KMS-11 (cell line): ENCODE results near the gene TSPAN18.

Source experiments
- H2AFZ ChIP-seq: fragments of 200-600 bp; sonication (generic); 2 replicates; pipeline ENCODE4 v1.6.1; 2016; ENCODE audit warnings: antibody characterized with exemption, mixed run types, low read depth
- H3K27ac ChIP-seq: fragments of 200-600 bp; sonication (generic); 2 replicates; pipeline ENCODE4 v1.6.1; 2016; ENCODE audit warnings: mild to moderate bottlenecking, mixed run types
- H3K27me3 ChIP-seq: fragments of 200-600 bp; sonication (generic); 2 replicates; pipeline ENCODE4 v1.6.1; 2017; ENCODE audit warnings: mild to moderate bottlenecking, low read depth, mixed run types, moderate library complexity; ENCODE audit not compliant: insufficient read depth
- H3K36me3 ChIP-seq: fragments of 200-600 bp; sonication (generic); 2 replicates; pipeline ENCODE4 v1.6.1; 2017; ENCODE audit warnings: mild to moderate bottlenecking, mixed run types; ENCODE audit not compliant: insufficient read depth
- H3K4me1 ChIP-seq: fragments of 200-600 bp; sonication (generic); 2 replicates; pipeline ENCODE4 v1.6.1; 2016; ENCODE audit warnings: mild to moderate bottlenecking, low read depth, mixed run types; ENCODE audit not compliant: poor library complexity, severe bottlenecking
- H3K4me2 ChIP-seq: fragments of 200-600 bp; sonication (generic); 2 replicates; pipeline ENCODE4 v1.7.0; 2016; ENCODE audit warnings: mild to moderate bottlenecking, mixed run types
- H3K4me3 ChIP-seq: fragments of 200-600 bp; sonication (generic); IDR thresholded peaks from 2 replicates; pipeline ENCODE4 v1.6.1; 2017; ENCODE audit warnings: low read depth, low read length, mixed read lengths; ENCODE audit not compliant: insufficient read depth
- H3K79me2 ChIP-seq: fragments of 200-600 bp; sonication (generic); 2 replicates; pipeline ENCODE4 v1.6.1; 2016; ENCODE audit warnings: low read depth, mixed run types; ENCODE audit not compliant: insufficient read depth
- H3K9ac ChIP-seq: fragments of 200-600 bp; sonication (generic); 2 replicates; pipeline ENCODE4 v1.6.1; 2016; ENCODE audit warnings: mild to moderate bottlenecking, mixed run types
- H4K20me1 ChIP-seq: fragments of 200-600 bp; sonication (generic); 2 replicates; pipeline ENCODE4 v1.6.1; 2016; ENCODE audit warnings: mild to moderate bottlenecking, mixed run types; ENCODE audit not compliant: insufficient read depth
- TF ChIP-seq, protein P1 (sequence below): fragments of 200-600 bp; sonication (generic); conservative IDR thresholded peaks from 2 replicates; pipeline ENCODE4 v1.6.1; 2017; ENCODE audit warnings: low read depth, mild to moderate bottlenecking, antibody characterized with exemption, low read length, moderate library complexity, mixed read lengths

Gene TSPAN18

DNA sequence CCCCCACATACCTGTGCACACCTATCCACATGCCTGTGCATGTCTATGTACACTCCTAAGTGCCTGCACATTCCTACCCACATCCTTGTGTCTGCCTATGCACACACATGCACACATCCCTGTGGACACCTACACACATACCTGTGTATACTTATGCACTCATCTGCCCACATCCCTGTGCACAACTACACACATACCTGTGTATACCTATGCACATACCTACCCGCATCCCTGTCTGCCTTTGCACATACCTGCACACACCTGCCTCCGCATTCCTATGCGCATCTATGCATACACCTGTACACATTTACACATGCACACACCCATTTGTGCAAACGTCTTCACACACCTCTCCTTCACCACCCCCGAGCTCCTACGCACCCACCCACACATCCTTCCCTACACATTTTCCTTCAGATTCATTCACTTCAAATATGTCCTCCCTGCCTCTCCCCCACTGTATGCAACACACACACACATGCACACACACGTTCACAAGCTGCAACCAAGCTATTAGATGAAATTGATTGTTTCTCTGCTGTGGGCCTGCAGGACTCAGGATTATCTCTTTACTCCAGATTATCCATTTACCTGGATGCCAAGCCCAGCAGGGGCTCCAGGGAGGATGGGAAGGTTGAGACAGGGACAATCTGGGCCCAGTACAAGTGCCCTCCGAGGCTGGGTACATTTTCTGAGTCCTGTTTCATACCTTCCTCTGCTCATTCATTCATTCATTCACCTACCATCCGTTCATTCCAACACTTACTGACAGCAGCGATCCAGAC, 53.2 kb downstream of the TSPAN18 start:
- no peaks in the 10 kb centered on the region for H3K36me3 ChIP-seq
- H3K27me3 ChIP-seq = no peaks in the 10 kb centered on the region
- H3K4me2 ChIP-seq = no peak overlapping the region
- no peak overlapping the region for H3K27ac ChIP-seq
- H3K9ac ChIP-seq = no peak overlapping the region
- H2AFZ ChIP-seq = no peak overlapping the region
- H3K4me1 ChIP-seq = no peaks in the 10 kb centered on the region
- H4K20me1 ChIP-seq = no peaks in the 10 kb centered on the region
- no peak overlapping the region for H3K4me3 ChIP-seq
- TF ChIP-seq, protein P1, sequence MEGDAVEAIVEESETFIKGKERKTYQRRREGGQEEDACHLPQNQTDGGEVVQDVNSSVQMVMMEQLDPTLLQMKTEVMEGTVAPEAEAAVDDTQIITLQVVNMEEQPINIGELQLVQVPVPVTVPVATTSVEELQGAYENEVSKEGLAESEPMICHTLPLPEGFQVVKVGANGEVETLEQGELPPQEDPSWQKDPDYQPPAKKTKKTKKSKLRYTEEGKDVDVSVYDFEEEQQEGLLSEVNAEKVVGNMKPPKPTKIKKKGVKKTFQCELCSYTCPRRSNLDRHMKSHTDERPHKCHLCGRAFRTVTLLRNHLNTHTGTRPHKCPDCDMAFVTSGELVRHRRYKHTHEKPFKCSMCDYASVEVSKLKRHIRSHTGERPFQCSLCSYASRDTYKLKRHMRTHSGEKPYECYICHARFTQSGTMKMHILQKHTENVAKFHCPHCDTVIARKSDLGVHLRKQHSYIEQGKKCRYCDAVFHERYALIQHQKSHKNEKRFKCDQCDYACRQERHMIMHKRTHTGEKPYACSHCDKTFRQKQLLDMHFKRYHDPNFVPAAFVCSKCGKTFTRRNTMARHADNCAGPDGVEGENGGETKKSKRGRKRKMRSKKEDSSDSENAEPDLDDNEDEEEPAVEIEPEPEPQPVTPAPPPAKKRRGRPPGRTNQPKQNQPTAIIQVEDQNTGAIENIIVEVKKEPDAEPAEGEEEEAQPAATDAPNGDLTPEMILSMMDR = no peak
- H3K79me2 ChIP-seq = no peaks in the 10 kb centered on the region

DNA sequence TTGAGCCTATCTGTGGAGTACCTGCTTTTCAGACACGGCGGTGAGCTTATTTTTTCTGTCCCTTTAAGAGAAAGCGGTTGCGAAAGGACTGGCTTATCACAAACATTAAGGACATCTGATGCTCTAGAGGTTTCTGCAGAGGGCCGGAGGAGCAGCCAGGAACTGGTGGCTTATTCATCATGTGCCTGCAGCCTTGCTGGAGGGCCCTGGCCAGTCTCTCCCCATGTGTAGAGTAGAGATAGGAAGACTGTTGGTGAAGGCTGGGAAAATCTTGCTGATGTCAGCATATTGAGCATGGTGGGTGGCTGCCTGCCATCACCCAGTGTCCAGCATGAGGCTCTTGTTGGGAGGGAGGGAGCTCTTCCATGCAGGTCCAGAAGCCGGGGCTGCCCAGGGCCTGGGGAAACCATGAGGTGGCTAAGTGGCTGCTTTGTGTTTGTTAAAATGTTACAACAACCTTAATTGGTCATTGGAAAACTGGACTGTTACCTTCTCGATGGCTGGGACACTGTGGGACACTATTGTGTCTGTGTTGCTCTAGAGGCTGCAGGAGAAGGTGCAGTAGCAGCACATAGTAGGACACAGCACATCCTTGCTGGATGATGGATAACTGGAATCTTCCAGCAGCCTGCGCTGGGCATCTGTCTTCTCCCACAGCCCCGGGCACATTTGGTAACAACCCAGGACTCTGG, 54.3 kb downstream of the TSPAN18 start:
- H3K4me1 ChIP-seq = no peaks in the 10 kb centered on the region
- no peak overlapping the region for H3K4me2 ChIP-seq
- no peaks in the 10 kb centered on the region for H3K36me3 ChIP-seq
- H3K4me3 ChIP-seq = no peak overlapping the region
- H4K20me1 ChIP-seq = no peaks in the 10 kb centered on the region
- H3K27me3 ChIP-seq = no peaks in the 10 kb centered on the region
- no peaks in the 10 kb centered on the region for H3K79me2 ChIP-seq
- H2AFZ ChIP-seq = no peak overlapping the region
- H3K9ac ChIP-seq = no peak overlapping the region
- no peak overlapping the region for H3K27ac ChIP-seq
- TF ChIP-seq, protein P1 = no peak

DNA sequence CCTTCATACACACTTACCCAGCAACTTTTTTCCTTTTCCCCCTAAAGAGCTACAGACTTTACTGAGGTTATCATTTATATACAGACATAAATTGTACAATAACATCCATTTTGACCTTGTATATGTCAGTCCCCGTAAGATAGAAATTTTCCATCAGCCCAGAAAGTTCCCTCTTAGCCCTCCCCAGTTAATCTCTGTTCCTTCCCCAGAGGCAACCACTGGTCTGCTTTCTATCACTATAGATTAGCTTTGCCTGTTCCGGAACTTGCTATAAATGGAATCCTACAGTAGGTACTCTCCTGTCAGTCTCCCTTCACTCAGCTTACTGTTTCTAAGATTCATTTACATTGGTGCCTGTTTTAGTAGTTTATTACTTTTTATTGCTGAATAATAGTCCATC, 54.9 kb downstream of the TSPAN18 start:
- Histone ChIP-seq H4K20me1 (no peaks in the 10 kb centered on the region), H3K79me2 (no peaks in the 10 kb centered on the region), H3K36me3 (no peaks in the 10 kb centered on the region), H3K9ac (no peak overlapping the region), H3K4me3 (no peak overlapping the region), H2AFZ (no peak overlapping the region), H3K4me2 (no peak overlapping the region), H3K4me1 (no peaks in the 10 kb centered on the region), H3K27ac (no peak overlapping the region), H3K27me3 (no peaks in the 10 kb centered on the region)
- TF ChIP-seq, protein P1 = no peak

DNA sequence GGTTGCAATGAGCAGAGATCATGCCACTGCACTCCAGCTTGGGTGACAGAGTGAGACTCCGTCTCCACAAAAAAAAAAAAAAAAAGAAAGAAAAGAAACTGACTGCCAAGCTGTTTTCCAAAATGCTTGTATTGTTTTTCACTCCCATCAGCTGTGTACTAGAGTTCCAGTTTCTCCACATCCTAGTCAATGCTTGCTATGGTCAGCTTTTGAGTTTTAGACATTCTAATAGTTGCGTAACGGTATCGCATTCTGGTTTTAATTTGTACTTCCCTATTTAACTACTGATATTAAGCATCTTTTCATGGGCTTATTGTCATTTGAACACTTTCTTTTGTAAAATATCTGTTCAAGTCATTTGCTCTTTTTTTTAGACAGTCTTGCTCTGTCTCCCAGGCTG, 55.7 kb downstream of the TSPAN18 start:
- H3K4me1 ChIP-seq = no peaks in the 10 kb centered on the region
- no peaks in the 10 kb centered on the region for H4K20me1 ChIP-seq
- H3K4me2 ChIP-seq = no peak overlapping the region
- H2AFZ ChIP-seq = no peak overlapping the region
- no peaks in the 10 kb centered on the region for H3K36me3 ChIP-seq
- no peak overlapping the region for H3K9ac ChIP-seq
- no peaks in the 10 kb centered on the region for H3K79me2 ChIP-seq
- TF ChIP-seq, protein P1 = no peak
- H3K4me3 ChIP-seq = no peak overlapping the region
- H3K27ac ChIP-seq = no peak overlapping the region
- no peaks in the 10 kb centered on the region for H3K27me3 ChIP-seq
